Gastrocnemius medialis (tissue), 4 donors: ENCODE measurements around the gene FBXO22.

ENCODE experiments used
- CTCF ChIP-seq, 5 experiments: fragments of 450-650 bp in 3 of 5; fragments of 200-600 bp in 2 of 5; sonication (generic) in 2 of 5; IDR thresholded peaks in 4 of 5; conservative IDR thresholded peaks in 1 of 5; 1 replicate in 4 of 5; 2 replicates in 1 of 5; pipeline ENCODE4 v1.5.1; 2016 to 2019; ENCODE audit warnings: antibody characterized with exemption in 5 of 5, mild to moderate bottlenecking in 3 of 5, moderate library complexity in 3 of 5
- POLR2A ChIP-seq, 2 donors: fragments of 450-650 bp; IDR thresholded peaks; one replicate each; pipeline ENCODE4 v1.6.1; 2017; ENCODE audit warnings: antibody characterized with exemption in 2 of 2, mild to moderate bottlenecking in 2 of 2, moderate library complexity in 2 of 2

GRCh38 chr15:75924576-75924975 lies 20.9 kb downstream of the FBXO22 start:
- TF ChIP-seq CTCF (IDR thresholded peaks at IDR 0.05 in 4 of 5, conservative IDR thresholded peaks at IDR 0.05 in 1 of 5) (no peak), POLR2A (IDR thresholded peaks at IDR 0.05) (no peak)
